ENCODE measurements around the gene GLB1L. TPM values are rescaled to one million over a fixed set of nuclear protein-coding genes. Genes with fewer than 3 reads are reported as not detected.
"Not testable (repeated sequence)": the region's sequence is repeated elsewhere in the genome, so short reads cannot be mapped to it uniquely, and the experiment has no call there.

GLB1L gene
- total RNA-seq, 1 donor from 2014 or later, result 2.7 TPM

DNA sequence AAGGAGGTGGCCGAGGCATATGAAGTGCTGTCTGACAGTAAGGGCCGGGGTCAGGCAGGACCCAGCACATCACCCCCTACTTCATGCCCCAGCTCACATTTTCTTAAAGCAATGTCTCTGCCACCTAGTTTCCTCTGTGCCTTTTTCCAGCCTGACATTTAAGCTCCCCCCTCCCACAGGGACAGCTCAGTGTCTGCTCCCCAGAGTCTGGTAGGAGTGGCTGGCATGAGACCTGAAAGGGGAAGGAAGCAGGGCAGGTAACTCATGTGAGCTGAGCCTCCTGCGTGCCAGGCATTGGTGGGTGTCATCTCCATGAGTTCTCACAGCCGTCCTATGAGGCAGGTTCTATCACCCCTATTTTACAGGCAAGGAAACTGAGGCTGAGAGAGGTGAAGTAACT, 35.4 kb upstream of the GLB1L start:
- DNase-seq, result no peak

DNA sequence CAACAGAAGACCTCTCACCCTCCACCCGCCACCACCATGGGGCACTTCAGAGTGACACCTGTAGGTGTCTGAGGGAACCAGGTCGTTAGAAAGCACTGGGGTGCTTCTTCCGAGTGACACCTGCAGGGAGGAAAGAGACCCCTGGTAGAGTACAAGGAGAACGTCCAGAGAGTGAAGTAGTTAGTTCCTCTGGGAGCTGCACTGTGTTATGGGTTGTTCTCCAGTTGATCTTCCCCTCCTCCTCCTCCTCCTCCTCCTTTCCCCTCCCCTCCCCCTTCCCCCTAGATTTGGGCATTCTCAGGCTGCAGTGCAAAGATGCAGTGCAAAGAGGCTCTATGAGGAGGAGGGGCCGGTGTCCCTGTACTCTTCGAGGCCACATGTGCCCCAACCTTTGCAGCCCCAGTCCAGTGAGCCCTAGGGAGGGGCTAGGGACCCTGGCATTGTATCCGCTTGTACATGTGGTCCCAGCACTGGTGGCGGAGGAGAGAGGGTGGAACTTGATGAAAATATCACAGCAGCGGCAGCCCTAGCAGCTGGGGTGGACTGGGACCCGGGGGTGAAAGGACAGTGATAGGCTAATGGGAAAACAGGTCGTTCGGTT, 34.8 kb upstream of the GLB1L start:
- no peak for DNase-seq

DNA sequence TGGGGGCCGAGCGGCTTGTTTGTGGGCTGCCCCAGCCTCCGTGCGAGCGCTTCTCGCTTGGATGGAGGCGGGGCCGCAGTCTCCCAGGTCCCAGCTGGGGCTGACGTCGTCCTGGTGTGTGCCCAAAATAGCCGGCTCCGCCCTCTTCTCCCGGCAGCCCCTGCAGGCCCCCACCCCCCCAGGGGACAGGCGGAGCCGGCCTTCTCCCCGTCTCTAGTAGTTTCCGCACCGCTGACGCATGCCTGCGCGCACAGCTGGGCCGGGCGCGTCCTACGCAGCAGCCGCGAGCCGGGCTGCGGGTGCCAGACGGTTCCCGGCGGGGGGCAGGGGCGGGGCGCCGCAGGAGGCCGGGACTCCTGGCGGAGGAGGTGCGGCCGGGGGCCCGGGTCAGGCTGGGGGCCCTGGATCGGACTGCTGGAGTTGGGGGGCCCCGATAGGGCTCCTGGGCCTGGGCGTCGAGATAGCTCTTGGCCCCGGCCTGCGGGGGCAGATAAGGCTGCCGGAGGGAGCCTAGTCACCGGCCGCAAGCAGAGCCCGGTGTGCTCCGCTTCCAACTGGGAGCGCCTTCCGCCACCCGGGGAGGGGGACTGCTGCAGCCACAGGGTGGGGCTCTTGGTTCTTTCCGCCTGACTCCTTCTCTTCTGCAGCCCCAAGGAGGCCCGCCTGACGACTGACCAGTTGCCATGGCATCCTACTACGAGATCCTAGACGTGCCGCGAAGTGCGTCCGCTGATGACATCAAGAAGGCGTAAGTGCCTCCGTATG, 34.1 kb upstream of the GLB1L start, which contains the start of gene DNAJB2:
Gene DNAJB2 (plus strand): TSS at position 216 of the 765 bp plus-strand sequence. CDS start 468 bp downstream, at position 684.
- DNase-seq, result peak; percentile 99

DNA sequence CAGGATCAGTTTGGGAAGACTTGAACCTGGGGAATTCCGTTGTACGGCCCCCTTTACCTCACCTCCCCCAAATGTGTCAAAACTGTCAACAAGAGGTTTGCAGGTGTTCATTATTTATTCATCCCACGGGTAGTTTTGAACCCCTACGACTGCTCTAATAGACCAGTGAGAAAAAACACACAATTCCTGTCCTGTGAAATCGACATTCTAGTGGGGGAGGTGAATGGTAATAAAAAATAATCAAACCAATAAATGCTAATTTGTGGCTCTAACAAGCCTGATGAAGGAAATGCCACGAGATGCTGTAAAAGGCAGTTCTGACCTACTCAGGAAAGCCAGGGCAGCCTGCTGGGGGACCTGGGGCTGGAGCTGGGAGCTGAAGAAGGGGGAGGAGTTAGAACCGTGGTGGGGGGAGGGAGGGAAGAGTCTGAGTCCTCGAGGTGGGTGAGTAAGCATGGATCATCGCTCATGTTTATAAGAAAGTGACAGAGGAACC, 33.5 kb upstream of the GLB1L start:
- DNase-seq, result no peak

DNA sequence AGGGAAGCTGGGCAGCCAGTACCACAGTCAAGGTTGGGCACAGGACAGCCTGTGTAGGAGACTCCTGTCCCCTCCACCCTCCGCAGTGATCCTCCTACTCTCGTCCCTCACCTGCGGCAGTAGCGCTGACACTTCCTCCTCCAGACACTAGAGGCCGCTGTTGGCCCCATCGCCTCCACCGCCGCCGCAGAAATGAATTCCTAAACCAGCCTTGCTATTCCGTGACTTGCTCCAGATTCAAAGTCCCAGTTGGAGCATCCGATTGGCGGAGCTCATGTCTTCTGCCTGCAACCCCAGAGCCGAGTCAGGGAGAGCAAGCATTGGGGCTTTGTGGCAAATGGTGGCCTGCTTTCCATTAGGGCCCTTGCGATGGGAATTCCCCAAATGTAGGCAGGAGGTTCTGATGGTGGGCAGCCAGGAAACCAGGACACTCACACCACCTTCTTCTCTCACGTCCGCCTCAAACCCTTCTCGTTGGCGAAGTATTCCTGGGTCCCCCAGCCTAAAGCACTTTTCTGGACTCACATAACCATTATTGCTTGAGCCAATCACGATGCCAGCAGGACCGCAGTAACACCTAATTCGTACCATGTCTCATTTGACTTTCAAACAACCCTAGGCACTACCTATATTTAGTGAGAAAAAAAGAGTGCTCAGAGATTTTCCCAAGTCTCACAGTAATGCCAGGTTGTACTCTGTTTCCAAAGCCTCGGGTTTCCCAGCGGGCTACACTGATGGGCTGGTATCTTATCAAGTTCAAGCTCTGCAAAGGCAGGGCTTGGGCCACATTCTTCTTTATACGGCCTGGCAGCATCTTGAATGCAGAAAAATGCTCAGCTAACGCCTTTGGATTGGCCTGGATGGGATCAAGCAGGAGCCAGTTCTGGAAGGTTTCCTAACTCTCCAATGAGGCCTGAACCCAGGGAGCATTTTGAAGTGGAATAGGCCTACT, 32.7 kb upstream of the GLB1L start:
- peak; percentile 83 for DNase-seq

DNA sequence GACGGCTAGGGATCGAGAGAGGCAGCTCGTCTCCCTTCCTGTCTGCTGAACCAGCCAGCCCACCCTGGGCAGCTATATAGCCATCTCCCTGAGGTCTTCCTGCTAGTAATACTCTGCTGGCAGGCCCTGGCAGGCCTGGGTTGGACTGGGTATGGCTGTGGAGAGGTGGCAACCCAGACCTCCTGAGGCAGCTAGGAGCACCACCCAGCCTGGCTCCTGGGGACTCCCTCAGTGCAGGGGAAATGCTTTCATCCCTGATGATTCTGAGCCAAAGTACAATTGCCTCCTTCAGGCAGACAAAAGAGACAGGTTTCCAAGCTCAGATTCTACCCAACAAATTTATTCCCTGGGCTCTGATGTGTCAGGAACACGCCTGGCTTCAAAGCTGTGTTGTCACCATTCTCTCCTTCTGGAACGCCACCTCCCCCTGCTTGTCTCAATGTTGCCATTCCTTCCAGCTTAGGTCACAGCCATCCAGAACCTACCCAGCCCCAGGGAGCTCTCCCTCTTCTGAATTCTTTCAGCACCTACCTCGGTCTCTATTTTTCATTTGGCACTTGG, 29.2 kb upstream of the GLB1L start:
- DNase-seq, result no peak

DNA sequence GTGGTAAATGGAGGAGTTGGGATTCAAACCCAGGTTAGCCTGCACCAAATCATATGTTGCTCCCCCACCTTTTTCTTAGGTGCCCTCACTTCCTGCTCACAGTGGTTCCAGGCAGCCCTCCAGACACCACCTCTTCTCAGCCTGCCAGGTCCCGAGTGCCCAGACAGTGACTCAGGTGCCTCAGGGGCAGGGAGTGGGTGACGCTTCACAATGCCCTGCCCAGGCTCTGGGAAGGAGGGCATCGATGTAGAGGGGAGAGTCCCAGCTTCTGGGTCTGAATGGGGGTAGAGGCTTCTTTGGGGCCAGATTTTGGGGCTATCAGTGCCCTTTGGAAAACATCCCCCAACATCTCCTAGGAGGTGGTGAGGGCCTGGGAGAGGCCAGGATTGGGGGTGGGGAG, 28.7 kb upstream of the GLB1L start:
- no peak for DNase-seq

DNA sequence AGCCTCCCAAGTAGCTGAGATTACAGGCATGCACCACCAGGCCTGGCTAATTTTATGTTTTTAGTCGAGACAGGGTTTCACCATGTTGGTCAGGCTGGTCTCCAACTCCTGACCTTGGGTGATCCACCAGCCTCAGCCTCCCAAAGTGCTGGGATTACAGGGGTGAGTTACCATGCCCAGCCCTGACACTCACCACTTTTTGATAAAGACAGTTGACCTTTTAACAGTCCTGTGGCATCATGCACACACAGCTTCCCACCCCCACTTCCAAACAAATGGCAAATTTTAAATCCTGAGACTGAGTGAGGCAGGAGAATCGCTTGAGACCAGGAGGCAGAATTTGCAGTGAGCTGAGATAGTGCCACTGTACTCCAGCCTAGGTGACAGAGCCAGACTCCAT, 27.8 kb upstream of the GLB1L start:
- no peak for DNase-seq

DNA sequence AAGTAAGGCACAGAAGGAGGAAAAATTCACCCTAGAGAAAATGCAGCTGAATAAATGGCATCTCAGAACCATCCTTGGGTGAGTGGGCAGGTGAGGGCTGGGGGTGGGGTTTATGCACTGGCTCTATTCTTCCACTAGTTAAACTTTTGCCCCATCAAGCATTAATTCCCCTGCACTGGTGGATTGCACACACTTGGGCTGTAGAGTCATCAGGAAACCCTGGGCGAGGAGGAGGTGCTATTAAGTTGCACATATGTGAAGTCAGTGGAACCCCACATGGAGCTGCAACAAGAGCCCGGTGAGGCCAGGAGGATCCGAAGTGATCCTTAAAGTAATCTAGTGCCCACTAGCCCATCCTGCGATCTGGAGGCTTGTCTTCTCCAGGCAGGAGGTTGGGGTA, 27.1 kb upstream of the GLB1L start:
- no peak for DNase-seq

DNA sequence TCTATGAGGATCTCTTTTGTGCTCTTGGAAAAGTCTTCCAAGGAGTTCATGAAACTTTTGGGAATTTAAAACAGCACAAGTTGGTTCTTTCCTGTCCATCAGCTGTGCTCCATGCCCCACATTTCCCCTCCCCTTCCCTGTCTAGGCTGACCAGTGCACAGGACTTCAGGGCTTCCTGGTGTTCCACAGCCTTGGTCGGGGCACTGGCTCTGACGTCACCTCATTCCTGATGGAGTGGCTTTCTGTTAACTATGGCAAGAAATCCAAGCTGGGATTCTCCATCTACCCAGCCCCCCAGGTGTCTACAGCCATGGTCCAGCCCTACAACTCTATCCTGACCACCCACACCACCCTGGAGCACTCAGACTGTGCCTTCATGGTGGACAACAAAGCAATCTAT, 25.8 kb upstream of the GLB1L start:
- DNase-seq, result no peak

DNA sequence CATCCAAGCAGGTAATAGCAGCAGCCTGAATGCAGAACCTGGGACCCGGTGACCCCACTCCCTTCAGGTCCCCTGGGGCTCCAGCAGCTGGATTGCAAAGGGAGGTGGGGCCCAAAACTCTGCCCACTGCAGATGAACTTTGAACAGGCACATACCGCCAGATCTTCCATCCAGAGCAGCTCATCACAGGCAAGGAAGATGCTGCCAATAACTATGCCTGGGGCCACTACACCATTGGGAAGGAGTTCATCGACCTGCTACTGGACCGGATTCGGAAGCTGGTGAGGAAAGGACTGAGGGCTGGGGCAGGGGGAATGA, 24.8 kb upstream of the GLB1L start:
- DNase-seq, result no peak

DNA sequence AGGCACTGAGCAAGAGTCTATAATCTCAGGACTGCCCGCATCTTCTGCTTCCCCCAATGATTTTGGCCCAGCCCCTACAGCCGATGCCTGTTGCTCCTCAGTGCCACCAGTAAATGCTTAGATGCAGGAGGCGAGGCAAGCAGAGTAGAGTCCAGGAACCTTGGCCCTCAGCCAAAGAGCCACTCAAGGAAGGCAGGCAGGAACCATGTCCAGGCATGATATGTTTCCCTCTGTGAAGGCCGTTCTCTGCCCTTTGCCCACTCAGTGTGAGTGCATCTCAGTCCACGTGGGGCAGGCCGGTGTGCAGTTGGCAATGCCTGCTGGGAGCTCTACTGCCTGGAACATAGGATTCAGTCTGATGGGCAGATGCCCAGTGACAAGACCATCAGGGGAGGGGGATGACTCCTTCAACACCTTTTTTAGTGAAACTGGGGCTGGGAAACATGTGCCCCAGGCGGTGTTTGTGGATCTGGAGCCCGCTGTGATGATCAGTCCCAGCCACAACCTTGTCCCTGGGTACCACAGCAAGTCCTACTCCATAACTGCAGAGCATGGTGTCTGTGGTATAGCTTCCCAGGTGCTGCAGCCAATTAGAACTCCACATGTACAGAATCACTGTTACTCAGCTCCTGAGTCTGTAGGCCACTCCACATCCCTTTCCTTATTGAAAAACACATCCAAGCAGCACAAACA, 24.3 kb upstream of the GLB1L start:
- DNase-seq, result no peak

DNA sequence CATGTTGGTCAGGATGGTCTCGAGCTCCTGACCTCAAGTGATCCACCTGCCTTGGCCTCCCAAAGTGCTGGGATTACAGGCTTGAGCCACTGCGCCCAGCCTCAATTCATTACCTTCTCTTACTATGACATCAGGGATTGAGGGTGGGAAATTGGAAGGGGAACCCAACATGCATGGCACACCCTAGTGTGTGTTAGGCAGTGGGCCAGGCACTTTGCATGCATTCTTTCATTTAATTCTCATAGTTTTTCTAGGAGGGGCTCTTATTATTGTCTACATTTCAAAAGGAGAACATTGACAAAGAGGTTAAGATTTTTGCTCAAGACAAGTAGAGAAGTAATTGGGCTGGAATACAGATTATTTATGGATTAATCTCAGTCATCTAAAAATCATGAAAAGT, 23.1 kb upstream of the GLB1L start:
- no peak for DNase-seq

DNA sequence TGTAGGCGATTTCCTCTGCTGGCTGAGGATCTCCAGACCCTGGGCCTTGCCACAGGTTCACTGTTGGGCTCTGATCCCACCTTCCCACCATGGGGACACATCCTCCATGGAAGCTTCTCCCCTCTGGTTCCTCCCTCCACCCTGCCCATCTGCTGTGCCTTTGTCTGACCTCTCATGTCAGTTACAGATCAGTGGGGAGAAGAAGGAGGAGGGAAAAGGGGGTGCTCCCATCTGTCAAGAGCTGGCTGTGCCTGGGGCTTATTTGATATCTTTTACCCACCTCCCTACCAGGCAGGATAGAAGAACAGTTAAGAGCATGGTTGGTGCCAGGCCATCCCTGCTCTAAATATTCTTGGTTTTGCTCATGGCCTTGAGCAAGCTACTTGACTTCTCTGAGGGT, 21.6 kb upstream of the GLB1L start:
- no peak for DNase-seq

DNA sequence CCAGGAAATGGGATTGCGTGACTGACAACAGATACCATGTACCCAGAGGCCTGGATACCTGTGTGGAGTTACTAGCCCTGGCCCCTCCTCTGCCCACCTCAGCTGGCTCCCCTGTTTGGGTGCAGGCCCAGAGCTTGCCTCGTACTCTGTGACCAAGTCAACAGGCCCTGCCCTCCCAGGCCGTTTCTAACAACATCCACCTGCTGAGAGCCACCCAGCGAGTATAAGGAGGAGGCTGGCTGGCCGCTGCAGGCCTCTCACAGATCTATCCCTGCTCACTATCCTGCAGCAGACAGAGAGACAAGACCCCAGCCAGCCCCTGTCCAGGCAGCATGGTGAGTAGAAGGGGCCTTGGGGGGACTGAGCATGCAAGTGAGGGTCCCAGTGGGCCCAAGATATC, 21.0 kb upstream of the GLB1L start:
- no peak for DNase-seq

DNA sequence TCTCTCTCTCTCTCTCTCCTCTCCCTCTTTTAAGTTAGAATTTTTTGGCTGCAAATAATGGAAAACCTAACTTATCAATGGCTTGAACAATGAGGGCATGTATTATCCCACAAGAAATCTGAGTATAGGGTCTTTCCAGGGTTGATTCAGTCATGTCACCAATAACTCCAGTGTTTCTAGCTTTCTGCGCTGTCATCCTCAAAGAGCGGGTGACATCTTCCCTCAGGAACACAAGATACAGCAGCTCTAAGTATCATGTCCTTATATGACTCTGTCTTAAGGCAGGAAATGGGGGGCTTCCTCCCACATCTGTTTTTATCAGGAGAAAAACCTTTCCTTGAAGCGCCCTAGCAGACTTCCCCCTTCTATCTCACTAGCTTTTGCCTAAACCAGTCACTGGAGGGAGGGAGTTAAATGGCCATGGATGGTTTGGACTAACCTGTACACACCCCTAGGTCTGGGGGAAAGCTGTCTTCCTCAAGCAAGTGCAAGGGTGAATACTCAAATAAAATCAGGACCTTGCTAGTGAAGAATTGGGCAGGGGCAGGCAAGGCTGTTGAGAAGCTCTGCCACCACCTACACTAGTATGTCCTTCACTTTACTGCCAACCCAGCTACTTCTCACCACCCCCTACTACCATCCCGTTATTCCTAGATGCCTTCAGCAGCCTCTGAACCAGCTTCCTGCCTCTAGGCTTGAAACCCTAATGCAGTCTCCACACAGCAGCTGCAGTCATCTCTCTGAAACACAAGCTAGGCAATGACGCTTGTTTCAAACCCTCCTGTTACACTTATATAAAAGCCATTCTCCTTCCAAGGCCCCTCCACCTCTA, 16.0 kb upstream of the GLB1L start:
- DNase-seq, result no peak

DNA sequence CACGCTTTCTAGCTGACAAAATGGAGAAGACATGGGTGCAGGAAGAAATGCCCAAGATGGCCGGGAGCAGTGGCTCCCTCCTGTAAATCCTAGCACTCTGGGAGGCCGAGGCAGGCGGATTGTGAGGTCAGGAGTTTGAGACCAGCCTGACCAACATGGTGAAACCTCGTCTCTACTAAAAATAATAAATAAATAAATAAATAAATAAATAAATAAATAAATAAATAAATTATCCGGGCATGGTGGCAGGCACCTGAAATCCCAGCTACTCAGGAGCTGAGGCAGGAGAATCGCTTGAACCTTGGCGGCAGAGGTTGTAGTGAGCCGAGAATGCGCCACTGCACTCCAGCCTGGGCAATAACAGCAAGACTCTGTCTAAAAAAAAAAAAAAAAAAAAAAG, 13.7 kb upstream of the GLB1L start:
- DNase-seq, result not testable (repeated sequence)

DNA sequence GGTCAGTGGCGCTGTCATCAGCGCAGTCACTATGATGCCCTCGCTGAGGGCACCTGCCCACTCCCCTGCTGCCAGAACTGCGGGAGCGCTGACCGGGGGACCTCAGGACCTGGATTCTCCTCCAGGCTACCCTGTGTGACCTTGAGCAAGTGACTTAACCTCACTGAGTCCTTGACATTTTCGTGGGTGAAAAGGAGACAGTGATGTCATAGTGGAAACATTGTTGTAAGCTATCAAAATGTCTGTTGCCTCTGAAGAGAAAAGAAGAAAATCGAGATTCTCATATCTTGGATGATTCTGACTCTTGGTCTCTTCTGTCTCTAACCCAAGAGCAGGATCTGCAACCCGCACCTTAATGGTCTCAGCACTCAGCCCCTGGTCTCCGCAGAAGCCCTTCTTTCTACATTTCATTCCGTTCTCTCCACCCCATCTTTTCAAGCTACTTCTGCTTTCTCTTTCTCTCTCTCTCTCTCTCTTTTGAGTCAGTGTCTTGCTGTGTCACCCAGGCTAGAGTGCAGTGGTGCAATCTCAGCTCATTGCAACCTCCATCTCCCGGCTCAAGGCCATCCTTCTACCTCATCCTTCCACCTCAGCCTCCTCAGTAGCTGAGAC, 9.5 kb upstream of the GLB1L start:
- no peak for DNase-seq

DNA sequence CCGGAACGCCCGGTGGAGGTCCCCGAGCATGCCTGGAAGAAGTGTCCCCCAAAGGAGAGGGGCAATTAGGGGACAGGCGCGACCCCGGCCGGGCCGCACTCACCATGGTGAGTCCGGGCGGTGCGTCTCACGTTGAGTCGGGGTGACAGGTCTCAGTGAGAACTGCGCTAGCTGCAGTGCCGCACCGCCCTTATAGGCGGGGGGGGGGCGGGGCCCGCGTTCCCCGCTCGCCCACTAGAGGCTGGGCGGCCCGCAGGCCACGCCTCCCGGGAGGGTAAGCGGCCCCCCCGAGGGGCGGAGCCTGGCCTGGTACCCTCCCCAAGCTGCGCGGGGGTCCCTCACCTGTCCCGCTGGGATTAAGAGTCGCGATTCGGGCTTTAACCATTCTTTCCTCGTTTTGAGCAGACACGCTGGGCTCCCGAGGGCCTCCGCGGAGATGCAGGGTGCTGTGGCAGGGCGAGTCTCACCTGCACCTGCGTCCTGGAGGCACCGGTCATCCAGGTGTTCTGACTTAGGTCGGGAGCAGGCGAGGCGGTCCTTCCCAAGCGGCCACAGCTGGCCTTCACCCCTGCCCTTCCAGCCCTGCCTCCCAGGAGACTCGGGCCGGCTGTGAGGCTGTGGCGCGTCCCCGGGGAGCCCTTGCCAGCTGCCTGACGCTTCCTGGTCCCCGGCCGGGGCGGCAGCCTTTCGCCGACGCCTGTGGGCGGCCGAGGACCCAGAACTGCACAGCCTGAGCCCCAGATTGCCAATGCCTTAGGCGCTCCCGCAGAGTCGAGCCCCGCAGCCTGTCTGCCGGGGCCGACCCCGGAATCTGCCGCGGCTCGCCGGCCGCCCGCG, 8.7 kb upstream of the GLB1L start, which contains the start of gene TUBA4A:
Gene TUBA4A (minus strand): TSS at position 166 of the 837 bp plus-strand sequence. CDS start 60 bp downstream, at position 106.
- peak; percentile 87 for DNase-seq

All from occipital lobe (tissue), 2 donors.